GM18505 (cell line): ENCODE data around the gene SGMS1.

Source experiments
- ATAC-seq: cut with Tn5 transposase; IDR thresholded peaks from one replicate; pipeline ENCODE4 v1.9.1; 2021; ENCODE audit not compliant: unreplicated experiment
- POLR2A ChIP-seq: IDR thresholded peaks from 4 replicates; pipeline ENCODE4 v1.6.1; 2011; ENCODE audit warnings: borderline replicate concordance; ENCODE audit not compliant: insufficient read depth, insufficient read length; ENCODE audit errors: extremely low read depth

The SGMS1 gene

DNA sequence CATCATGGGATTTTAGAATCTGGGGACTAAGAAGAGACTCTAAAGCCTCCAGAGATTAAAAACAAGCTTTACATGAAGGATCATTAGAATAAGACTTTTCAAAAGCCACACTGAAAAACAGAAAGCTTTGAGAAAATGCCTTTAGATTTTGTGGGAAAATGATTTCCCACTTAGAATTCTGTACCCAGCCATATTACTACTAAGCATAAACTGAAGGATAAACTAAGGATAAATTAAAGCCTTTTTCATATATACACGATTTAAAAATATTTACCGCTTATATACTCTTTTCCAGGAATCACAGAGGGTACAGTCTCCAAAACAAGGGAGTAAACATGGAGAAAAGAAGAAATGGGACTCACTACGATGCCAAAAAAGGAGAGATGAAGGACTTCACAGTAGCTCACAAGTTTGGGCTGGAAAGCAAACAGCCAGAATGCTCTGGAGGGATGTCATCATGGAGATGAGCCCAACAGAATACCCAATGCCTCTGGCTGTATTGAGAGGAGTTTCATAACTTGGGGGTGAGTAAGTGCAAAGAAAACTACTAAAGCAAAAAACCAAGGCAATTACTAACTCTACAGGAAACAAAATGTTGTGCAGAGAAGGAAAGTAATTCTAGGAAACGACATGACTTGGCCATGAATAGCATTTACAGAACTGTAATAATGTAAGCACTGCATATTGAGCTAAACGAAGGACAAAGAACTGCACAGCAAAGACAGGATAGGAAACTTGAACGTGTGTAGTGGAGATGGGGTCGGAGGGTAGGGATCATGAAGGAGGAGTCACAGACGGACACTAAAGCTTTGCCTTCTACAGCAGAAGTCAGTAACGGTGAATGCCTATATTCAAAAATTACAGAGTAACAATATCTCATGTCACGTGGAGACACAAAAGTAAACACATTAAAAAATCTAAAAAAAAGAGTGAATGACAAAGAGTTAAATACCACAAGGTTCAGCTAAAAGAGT is 311.0 kb downstream of the SGMS1 start:
- no peak for ATAC-seq
- no peak for TF ChIP-seq POLR2A

DNA sequence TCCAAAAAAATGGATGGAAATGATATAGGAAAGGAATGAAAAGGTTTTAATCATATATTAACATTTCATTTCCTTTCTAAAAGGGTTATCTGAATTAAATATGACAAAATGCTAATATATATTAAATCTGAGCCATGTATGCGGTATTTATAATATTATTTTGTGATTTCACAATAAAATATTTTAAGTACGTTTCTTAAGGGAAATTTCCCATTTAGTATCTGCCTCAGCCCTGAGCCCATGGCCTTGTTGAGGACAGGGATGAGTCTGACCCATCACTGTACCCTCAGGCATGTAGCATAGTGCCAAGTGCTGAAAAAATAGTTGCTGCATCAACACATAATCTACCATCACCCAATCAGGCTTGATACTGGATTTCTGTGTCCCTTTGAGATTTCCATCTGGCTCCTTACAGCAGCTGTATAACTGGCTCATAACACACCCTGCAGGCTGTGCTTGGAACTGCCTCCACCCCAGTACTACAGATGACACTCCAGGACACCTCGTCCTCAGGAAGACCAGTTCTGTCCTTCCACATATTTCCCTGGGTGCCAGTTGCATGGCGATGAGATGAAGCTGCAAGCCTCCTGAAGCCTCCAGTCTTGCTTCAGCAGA is 313.1 kb downstream of the SGMS1 start:
- ATAC-seq = no peak
- no peak for TF ChIP-seq POLR2A

DNA sequence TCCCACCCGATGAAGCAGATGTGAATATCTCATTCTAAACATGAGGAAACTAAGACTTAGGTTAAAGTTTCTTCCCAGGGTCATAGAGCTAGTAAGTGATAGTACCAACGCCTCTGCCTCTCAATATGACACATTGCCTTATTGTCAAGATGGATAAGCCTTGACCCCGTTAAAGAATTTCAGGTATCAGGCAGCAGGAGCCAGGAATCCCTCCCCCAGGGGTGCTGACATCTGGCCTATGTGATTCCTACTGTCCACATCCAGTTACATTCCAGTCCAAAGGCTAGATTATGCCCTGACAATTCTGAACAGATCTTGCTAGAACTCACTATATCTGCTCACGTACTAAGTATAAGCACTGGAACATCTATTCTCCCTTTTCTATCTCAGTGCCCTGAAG is 314.4 kb downstream of the SGMS1 start:
- TF ChIP-seq POLR2A = no peak
- no peak for ATAC-seq

DNA sequence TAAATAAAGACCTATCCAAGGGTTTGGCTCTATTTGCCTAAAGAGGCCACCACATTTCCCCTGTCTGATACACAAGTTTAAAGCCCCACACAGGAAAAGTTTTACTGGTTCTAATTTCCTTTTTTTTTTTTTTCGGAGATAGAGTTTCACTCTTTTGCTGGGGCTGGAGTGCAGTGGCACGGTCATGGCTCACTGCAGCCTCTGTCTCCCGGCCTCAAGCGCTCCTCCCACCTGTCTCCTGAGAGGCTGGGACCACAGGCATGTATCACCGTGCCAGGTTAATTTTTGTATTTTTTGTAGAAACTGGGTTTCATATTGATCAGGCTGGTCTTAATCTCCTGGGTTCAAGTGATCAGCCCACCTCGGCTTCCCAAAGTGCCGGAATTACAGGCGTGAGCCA is 319.1 kb downstream of the SGMS1 start:
- TF ChIP-seq POLR2A = no peak
- no peak for ATAC-seq

DNA sequence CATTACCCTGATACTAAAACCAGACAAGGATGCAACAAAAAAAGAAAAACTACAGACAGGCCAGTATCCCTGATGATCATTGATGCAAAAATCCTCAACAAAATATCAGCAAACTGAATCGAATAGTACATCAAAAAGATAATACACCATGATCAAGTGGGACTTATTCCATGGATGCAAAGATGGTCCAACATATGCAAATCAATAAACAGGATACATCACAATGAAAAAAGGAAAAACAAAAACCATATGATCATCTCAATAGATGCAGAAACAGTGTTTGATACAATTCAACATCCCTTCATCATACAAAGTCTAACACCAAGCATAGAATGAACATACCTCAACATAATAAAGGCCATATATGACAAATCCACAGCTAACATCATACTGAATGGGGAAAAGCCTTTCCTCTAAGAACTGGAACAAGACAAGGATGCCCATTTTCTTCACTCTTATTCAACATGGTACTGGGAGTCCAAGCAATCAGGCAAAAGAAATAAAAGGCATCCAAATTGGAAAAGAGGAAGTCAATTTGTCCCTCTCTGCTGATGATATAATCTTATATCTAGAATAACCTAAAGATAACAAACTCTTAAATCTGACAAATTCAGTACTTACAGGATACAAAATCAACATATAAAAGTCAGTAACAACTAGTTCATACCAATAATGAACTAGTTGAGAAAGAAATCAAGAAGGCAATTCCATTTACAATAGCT is 323.6 kb downstream of the SGMS1 start:
- no peak for ATAC-seq
- TF ChIP-seq POLR2A = no peak

DNA sequence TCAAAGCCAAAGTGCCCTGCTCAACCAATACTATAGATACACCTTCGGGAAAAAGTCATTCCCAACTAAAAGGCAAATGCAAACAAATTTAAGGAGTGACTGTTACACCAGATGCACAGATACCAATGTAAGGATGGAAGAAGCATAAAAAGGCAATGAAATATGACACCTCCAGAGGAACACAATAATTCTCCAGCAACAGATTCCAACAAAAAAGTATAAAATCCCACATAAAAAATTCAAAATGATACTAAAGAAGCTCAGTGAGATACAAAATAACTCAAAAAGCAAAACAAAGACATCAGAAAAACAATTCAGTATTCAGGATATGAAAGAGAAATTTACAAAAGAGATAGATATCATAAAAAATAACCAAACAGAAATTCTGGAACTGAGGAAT is 328.4 kb downstream of the SGMS1 start:
- no peak for TF ChIP-seq POLR2A
- ATAC-seq = no peak

DNA sequence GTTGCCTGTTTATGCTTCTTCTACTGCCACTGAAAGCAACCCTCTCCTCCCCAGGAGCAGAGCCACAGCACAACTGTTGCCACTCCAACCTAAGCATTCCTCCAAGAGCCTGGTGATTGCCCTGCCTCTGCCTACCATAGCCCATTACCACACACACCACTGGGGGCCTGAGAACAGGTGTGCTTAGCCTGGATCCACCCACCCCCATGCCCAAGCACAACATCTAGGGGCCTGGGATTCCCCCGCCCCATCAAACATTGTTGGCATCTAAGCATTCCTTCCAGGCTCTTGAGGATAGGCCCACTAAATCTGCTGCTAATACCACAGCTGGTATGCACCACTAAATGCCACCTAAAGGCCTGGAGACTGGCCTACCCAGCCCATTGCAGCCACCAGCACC is 329.2 kb downstream of the SGMS1 start:
- ATAC-seq = no peak

DNA sequence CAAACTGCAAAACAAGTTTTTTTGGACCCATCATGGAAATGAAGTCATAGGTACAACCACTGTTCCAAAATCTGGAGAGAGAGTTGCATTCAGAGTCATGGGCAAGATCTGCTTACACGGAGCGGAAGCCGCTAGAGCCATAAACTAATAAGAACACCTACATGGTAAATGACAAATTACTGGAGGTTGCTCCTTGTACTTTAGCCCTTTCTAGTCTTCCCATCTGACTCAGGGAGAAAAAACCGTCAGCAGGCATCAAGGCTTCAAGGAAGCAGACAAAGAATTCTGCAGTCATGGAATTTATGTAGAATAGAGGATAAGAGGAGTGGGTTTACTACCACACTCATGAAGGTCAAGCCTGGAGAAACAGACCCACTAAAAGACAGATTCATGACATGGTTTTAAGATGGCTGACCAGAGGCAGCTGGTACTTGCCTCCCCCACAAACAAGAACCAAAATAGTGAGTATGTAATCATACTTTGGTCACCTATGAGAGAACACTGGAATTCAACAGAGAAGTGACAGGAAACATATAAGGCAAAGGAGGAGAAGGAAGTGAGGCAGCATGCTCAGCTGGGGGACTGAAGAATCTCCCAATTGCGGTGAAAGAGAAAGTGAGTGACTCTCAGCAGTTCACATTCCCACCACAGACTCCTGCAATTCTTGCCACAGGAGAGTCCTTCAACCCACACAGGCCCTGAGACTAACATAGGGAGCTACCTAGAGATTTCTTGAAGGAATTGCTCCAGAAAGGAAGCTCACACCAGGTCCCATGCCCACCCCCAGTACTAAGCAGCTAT is 330.0 kb downstream of the SGMS1 start:
- TF ChIP-seq POLR2A = no peak
- no peak for ATAC-seq

More for the DNA sequence above, 329.2 kb downstream of the SGMS1 start:
- no peak for TF ChIP-seq POLR2A

DNA sequence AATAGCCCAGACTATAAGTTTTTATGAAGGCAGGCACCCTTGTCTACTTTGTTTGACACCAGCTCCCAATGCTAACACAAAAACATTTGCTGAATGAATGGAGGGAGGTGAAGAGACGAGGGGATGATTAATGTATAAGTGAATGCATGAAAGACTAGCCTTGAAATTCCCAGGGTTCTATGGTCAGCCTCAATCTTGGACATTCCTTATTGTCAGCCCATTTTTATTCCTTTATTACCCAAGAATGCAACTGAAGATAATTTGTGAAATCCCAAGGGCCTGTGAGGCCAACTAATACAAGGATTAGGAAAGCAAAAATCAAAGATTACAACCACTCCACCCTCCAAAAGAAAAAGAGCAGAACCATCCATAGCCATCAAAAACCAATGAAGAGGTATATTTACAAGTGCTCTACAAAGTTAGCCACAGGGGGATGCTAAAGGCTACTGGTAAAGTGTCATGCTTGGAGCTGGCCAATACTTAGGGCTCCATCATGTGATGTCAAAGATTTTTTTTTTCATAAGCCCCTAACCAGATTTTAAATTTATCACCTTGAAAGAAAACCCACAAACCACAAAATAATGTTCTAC is 332.4 kb downstream of the SGMS1 start:
- ATAC-seq = no peak
- no peak for TF ChIP-seq POLR2A

DNA sequence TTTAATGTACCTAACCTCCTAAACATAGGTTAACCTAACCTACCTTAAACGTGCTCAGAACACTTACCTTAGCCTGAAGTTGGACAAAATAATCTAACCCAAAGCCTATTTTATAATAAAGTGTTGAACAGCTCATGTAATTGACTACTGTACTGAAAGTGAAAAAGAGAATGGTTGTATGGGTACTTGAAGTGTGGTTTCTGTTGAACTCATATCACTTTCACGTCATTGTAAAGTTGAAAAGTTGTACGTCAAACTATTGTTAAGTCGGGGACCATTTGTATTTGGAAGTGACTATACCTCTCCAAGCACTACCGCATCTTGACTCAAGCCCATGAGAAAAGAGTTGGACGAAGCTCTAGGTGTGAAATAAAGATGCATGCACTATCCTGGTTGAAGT is 334.6 kb downstream of the SGMS1 start:
- no peak for ATAC-seq
- TF ChIP-seq POLR2A = no peak

DNA sequence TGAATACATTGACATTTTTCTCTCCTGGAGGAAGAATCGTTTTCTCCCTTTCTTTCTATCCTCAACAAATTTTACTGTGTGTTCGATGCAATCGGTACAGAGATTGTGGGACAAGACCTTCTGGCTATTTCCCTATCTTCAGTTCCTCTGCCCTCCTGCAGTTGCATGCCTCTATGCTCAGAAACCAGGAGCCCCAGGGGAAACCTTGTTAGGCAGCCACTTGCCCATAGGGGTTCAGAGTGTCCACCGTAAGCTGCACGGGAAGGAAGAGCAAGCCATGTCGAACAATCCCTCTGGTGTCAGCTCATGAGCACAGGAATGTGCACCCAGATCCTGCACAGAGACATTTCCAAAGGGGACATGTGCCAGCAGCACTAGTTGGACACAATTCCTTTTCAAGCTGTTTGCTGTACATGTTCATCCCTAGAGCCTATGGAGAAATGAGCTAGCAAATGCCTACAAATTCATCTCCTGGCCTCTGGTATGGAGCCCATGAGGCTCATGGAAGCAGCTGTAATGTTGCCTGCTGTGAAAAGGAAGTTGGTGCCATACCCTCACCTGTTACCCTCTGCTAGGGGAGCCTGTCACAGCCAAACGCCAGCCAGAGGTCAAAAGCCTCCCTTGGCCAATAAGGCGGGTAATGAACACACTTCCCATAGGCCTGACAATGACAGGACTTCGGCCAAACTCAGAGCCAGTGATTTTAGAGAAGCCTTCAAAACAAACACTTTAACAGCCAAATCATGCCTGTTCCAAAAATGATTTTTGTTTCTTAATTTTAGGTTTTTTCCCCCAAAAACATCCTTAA is 336.6 kb downstream of the SGMS1 start:
- no peak for TF ChIP-seq POLR2A
- ATAC-seq = no peak

DNA sequence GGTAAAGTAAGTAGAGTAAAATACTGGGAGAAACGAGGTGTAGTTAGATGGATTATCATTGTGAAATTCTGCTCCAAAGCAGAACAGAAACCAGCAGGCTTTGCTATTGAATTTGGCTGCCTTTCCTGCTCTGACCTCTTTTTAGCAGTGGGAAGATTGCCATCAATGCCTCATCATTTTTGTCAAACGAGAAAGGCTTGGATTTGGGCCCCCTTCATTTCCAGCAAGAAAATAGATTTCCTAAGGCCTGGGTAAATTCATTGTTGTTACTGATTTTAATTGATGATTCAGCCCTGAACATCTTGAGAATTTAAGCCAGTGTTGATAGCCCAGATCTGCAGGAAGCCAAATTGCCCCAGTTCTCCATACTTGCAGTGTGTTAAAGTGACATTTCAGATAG is 337.2 kb downstream of the SGMS1 start:
- no peak for ATAC-seq
- TF ChIP-seq POLR2A = no peak
